ENCODE measurements around the gene MRPS23. TPM values are rescaled to one million over a fixed set of nuclear protein-coding genes. Genes with fewer than 3 reads are reported as not detected.

MRPS23 gene
- total and polyA plus RNA-seq, 2 of the 8 experiments (the other 6 are each of a cell fraction or from before 2014, with no cell fraction given): 38.6 to 60.4 TPM

- Histone ChIP-seq H2AK5ac (ENCODE audit: low read depth, low read length) (no peak overlapping the region), H2BK20ac (ENCODE audit: low read length) (no peak overlapping the region), H2BK15ac (ENCODE audit: low read length) (no peak overlapping the region), H3K4me2 (ENCODE audit: insufficient read depth in 1 of 2, low read depth in 2 of 2, low read length in 2 of 2) (no peak overlapping the region), H3K4me3 (ENCODE audit: extremely low read depth in 1 of 4, insufficient read depth in 2 of 4, low read depth in 3 of 4, low read length in 4 of 4) (no peak overlapping the region), H3K18ac (ENCODE audit: extremely low read depth, low read length) (no peak overlapping the region), H3K4me1 (replicated peaks in 1 of 4; ENCODE audit: control insufficient read depth in 3 of 4, insufficient read depth in 4 of 4, low read length in 3 of 4) (peaks cover 0 to 5% (median 3%) of the 10 kb centered on the region in 4 experiments; a peak in 2 of 7 replicates), H4K5ac (ENCODE audit: insufficient read length, low read depth, low read length) (no peak overlapping the region), H4K91ac (replicated peaks; ENCODE audit: insufficient read length, low read length) (no peak overlapping the region), H3K4ac (replicated peaks; ENCODE audit: insufficient read length, low read depth, low read length) (no peak overlapping the region), H3K27ac (ENCODE audit: low read depth, low read length) (no peak overlapping the region), H3K27me3 (replicated peaks in 1 of 4; ENCODE audit: control insufficient read depth in 3 of 4, extremely low read depth in 1 of 4, insufficient read depth in 3 of 4, low read length in 3 of 4) (no peaks in the 10 kb centered on the region; a peak in 1 of 7 replicates), H3K9ac (replicated peaks in 1 of 4; ENCODE audit: extremely low read depth in 1 of 4, low read depth in 3 of 4, low read length in 3 of 4) (no peak overlapping the region), H3K79me1 (ENCODE audit: low read depth, low read length) (no peaks in the 10 kb centered on the region), H3K23ac (ENCODE audit: insufficient read length) (no peak overlapping the region), H4K8ac (ENCODE audit: extremely low read depth, insufficient read depth, low read length) (no peak overlapping the region), H3K9me3 (ENCODE audit: insufficient read depth in 2 of 2, low read depth in 1 of 2, low read length in 1 of 2) (peaks cover 6 to 7% of the 10 kb centered on the region in 2 experiments; a peak in 2 of 4 replicates), H3K56ac (replicated peaks; ENCODE audit: insufficient read length, low read depth, low read length) (no peak overlapping the region), H4K20me1 (replicated peaks in 1 of 2; ENCODE audit: control insufficient read depth in 1 of 2, insufficient read depth in 2 of 2, low read length in 2 of 2) (no peaks in the 10 kb centered on the region), H3K14ac (ENCODE audit: insufficient read length) (no peak overlapping the region), H3K36me3 (ENCODE audit: control insufficient read depth in 2 of 4, insufficient read depth in 4 of 4, low read length in 3 of 4) (no peaks in the 10 kb centered on the region), H2BK120ac (replicated peaks; ENCODE audit: low read depth, low read length) (no peak overlapping the region), H2BK12ac (ENCODE audit: low read depth, low read length) (no peak overlapping the region), H3K23me2 (ENCODE audit: low read depth, low read length) (no peaks in the 10 kb centered on the region), H3K79me2 (ENCODE audit: control insufficient read depth in 1 of 2, insufficient read depth in 2 of 2, low read length in 2 of 2) (no peaks in the 10 kb centered on the region), H2BK5ac (ENCODE audit: low read depth, low read length) (no peak overlapping the region), H2AFZ (ENCODE audit: low read length) (no peak overlapping the region)
- no peak for DNase-seq (ENCODE audit: low read depth in 1 of 2, low spot score in 2 of 2)
- ChIA-PET CTCF (ENCODE audit: partially characterized antibody) (interaction anchor here (0.9 to 3.2 kb wide), 10 partner anchors 18 to 695 kb away, joined by 3 to 18 read pairs (median 3); no protein-coding TSS in a partner anchor), POLR2A (ENCODE audit: partially characterized antibody) (no interaction called here)
- FAIRE-seq: no peak
- 93% methylated on average over 3 of the region's 3 CpGs; no CpG with 5 or more reads in 1 of the 2 experiments for WGBS, 2 experiments (ENCODE audit: extremely low coverage in 1 of 2, insufficient coverage in 1 of 2, insufficient read length in 1 of 2, insufficient replicate concordance in 2 of 2, low coverage in 1 of 2, low lambda C conversion rate in 2 of 2, missing lambda C conversion rate in 1 of 2)
- TF ChIP-seq TBP (IDR thresholded peaks at IDR 0.05; ENCODE audit: low read depth, low read length) (no peak), CTBP2 (IDR thresholded peaks at IDR 0.05; ENCODE audit: borderline replicate concordance, insufficient read depth, insufficient read length, low read length) (no peak), SP4 (IDR thresholded peaks at IDR 0.05; ENCODE audit: low read length) (no peak), FOSL1 (IDR thresholded peaks at IDR 0.05; ENCODE audit: insufficient read depth, low read depth, low read length) (no peak), KDM5A (IDR thresholded peaks at IDR 0.05; ENCODE audit: low read length) (no peak), YY1 (IDR thresholded peaks at IDR 0.05; ENCODE audit: low read depth, low read length) (no peak), TEAD4 (IDR thresholded peaks at IDR 0.05; ENCODE audit: low read depth, low read length) (no peak), EZH2 (IDR thresholded peaks at IDR 0.05; ENCODE audit: low read depth, low read length, severe bottlenecking) (no peak), SIN3A (conservative IDR thresholded peaks at IDR 0.05 in 1 of 2, IDR thresholded peaks at IDR 0.05 in 1 of 2; ENCODE audit: low read depth in 1 of 2, low read length in 2 of 2) (no peak), SRF (IDR thresholded peaks at IDR 0.05; ENCODE audit: low read depth, low read length) (no peak), CHD2 (IDR thresholded peaks at IDR 0.05; ENCODE audit: low read length) (no peak), POLR2A (IDR thresholded peaks at IDR 0.05; ENCODE audit: control extremely low read depth in 1 of 2, low read depth in 2 of 2, low read length in 2 of 2) (no peak), SIX5 (IDR thresholded peaks at IDR 0.05; ENCODE audit: low read depth, low read length) (no peak), JUND (IDR thresholded peaks at IDR 0.05; ENCODE audit: low read length) (no peak), RBBP5 (IDR thresholded peaks at IDR 0.05; ENCODE audit: borderline replicate concordance, low read depth, low read length) (no peak)
These were observed 48.7 kb downstream of the MRPS23 start for GRCh38 chr17:57801044-57801711.
